Subcutaneous abdominal adipose tissue (tissue), 5 donors: ENCODE measurements around the gene ABHD12.

ENCODE experiments used
- H3K27ac ChIP-seq: one replicate; pipeline ENCODE4 v1.7.0; 2013; ENCODE audit warnings: low read depth, mild to moderate bottlenecking, inconsistent platforms, low read length, moderate library complexity
- H3K27me3 ChIP-seq, 5 donors: one replicate each; pipeline ENCODE4 v1.7.0; 2013; ENCODE audit warnings: low read length in 5 of 5, inconsistent platforms in 1 of 5; ENCODE audit not compliant: control insufficient read depth in 5 of 5, insufficient read depth in 4 of 5
- H3K36me3 ChIP-seq, 5 donors: one replicate each; pipeline ENCODE4 v1.7.0; 2013; ENCODE audit warnings: low read length in 5 of 5; ENCODE audit not compliant: control insufficient read depth in 5 of 5, insufficient read depth in 5 of 5
- H3K4me1 ChIP-seq, 5 donors: one replicate each; pipeline ENCODE4 v1.7.0; 2013; ENCODE audit warnings: low read length in 5 of 5, mild to moderate bottlenecking in 3 of 5, moderate library complexity in 1 of 5; ENCODE audit not compliant: control insufficient read depth in 5 of 5, insufficient read depth in 5 of 5
- H3K4me3 ChIP-seq, 5 donors: one replicate each; pipeline ENCODE4 v1.7.0; 2013; ENCODE audit warnings: low read length in 5 of 5, low read depth in 1 of 5
- H3K9ac ChIP-seq, 5 donors: one replicate each; pipeline ENCODE4 v1.7.0; 2013; ENCODE audit warnings: low read length in 5 of 5, mild to moderate bottlenecking in 4 of 5, moderate library complexity in 3 of 5
- H3K9me3 ChIP-seq, 5 donors: one replicate each; pipeline ENCODE4 v1.7.0; 2013; ENCODE audit warnings: low read length in 5 of 5; ENCODE audit not compliant: control insufficient read depth in 5 of 5
- donor health status: healthy.
- donor health status: healthy.
- donor health status: healthy.
- donor health status: healthy.
- donor health status: healthy.

The ABHD12 gene

GRCh38 chr20:25390538-25391528 lies at the start of gene ABHD12:
ABHD12 (minus strand) TSS chr20:25390835; CDS start chr20:25390703, 132 bp downstream.
- H3K27me3 ChIP-seq, result no peaks in the 10 kb centered on the region
- peaks cover 0 to 3% (median 0%) of the 10 kb centered on the region in 5 donors for H3K36me3 ChIP-seq
- no peaks in the 10 kb centered on the region for H3K9me3 ChIP-seq
- H3K9ac ChIP-seq, result peak within 1 kb of the TSS in 4 of 5 donors; percentile 62 to 73 (median 68)
- peak within 1 kb of the TSS; percentile 24 for H3K27ac ChIP-seq
- H3K4me1 ChIP-seq, result peaks cover 0 to 17% (median 16%) of the 10 kb centered on the region in 5 donors
- H3K4me3 ChIP-seq, result peak within 1 kb of the TSS; percentile 70 to 85 (median 76)

GRCh38 chr20:25439328-25439727 lies 48.7 kb upstream of the ABHD12 start:
- Histone ChIP-seq H3K4me3 (no peak overlapping the region), H3K27me3 (no peaks in the 10 kb centered on the region), H3K4me1 (no peaks in the 10 kb centered on the region), H3K9ac (no peak overlapping the region), H3K9me3 (no peaks in the 10 kb centered on the region), H3K36me3 (no peaks in the 10 kb centered on the region), H3K27ac (no peak overlapping the region)

GRCh38 chr20:25437153-25437581 lies 46.5 kb upstream of the ABHD12 start:
- Histone ChIP-seq H3K4me1 (no peaks in the 10 kb centered on the region), H3K9me3 (no peaks in the 10 kb centered on the region), H3K9ac (no peak overlapping the region), H3K36me3 (no peaks in the 10 kb centered on the region), H3K27me3 (no peaks in the 10 kb centered on the region), H3K4me3 (no peak overlapping the region), H3K27ac (no peak overlapping the region)

GRCh38 chr20:25424536-25424935 lies 33.9 kb upstream of the ABHD12 start:
- Histone ChIP-seq H3K27ac (no peak overlapping the region), H3K4me1 (no peaks in the 10 kb centered on the region), H3K36me3 (no peaks in the 10 kb centered on the region), H3K4me3 (no peak overlapping the region), H3K9ac (no peak overlapping the region), H3K27me3 (no peaks in the 10 kb centered on the region), H3K9me3 (no peaks in the 10 kb centered on the region)

GRCh38 chr20:25422032-25422431 lies 31.4 kb upstream of the ABHD12 start:
- Histone ChIP-seq H3K36me3 (no peaks in the 10 kb centered on the region), H3K27ac (no peak overlapping the region), H3K4me1 (no peaks in the 10 kb centered on the region), H3K9ac (no peak overlapping the region), H3K9me3 (no peaks in the 10 kb centered on the region), H3K4me3 (no peak overlapping the region), H3K27me3 (no peaks in the 10 kb centered on the region)

- H3K9ac ChIP-seq, result no peak overlapping the region
- no peaks in the 10 kb centered on the region for H3K9me3 ChIP-seq
- no peak overlapping the region for H3K27ac ChIP-seq
- H3K4me1 ChIP-seq, result no peaks in the 10 kb centered on the region
- no peaks in the 10 kb centered on the region for H3K36me3 ChIP-seq
- no peak overlapping the region for H3K4me3 ChIP-seq
- H3K27me3 ChIP-seq, result no peaks in the 10 kb centered on the region
These were observed 30.5 kb upstream of the ABHD12 start for GRCh38 chr20:25421102-25421501.

- no peak overlapping the region for H3K9ac ChIP-seq
- H3K36me3 ChIP-seq, result no peaks in the 10 kb centered on the region
- H3K27ac ChIP-seq, result no peak overlapping the region
- no peak overlapping the region for H3K4me3 ChIP-seq
- no peaks in the 10 kb centered on the region for H3K4me1 ChIP-seq
- no peaks in the 10 kb centered on the region for H3K27me3 ChIP-seq
- H3K9me3 ChIP-seq, result no peaks in the 10 kb centered on the region
These were observed 28.1 kb upstream of the ABHD12 start for GRCh38 chr20:25418776-25419175.

- peaks cover 0 to 6% (median 0%) of the 10 kb centered on the region in 5 donors for H3K9me3 ChIP-seq
- no peak overlapping the region for H3K9ac ChIP-seq
- no peak overlapping the region for H3K4me3 ChIP-seq
- H3K4me1 ChIP-seq, result peaks cover 3 to 18% (median 15%) of the 10 kb centered on the region in 5 donors
- H3K27ac ChIP-seq, result no peak overlapping the region
- no peaks in the 10 kb centered on the region for H3K27me3 ChIP-seq
- H3K36me3 ChIP-seq, result no peaks in the 10 kb centered on the region
These were observed 18.3 kb upstream of the ABHD12 start for GRCh38 chr20:25408890-25409289.

GRCh38 chr20:25408170-25408547 lies 17.5 kb upstream of the ABHD12 start:
- Histone ChIP-seq H3K4me3 (peak overlapping the region; percentile 77 to 88 (median 84)), H3K27ac (peak overlapping the region; percentile 37), H3K9me3 (peaks cover 0 to 12% (median 7%) of the 10 kb centered on the region in 5 donors), H3K4me1 (peaks cover 3 to 18% (median 15%) of the 10 kb centered on the region in 5 donors), H3K36me3 (no peaks in the 10 kb centered on the region), H3K9ac (peak overlapping the region; percentile 42 to 91 (median 77)), H3K27me3 (no peaks in the 10 kb centered on the region)
